Glutamatergic neuron (in vitro differentiated cells): ENCODE measurements around the gene CCDC28A. TPM values are rescaled to one million over a fixed set of nuclear protein-coding genes. Genes with fewer than 3 reads are reported as not detected.
A peak's percentile ranks its signal among the peaks of the same experiment; 100 is the strongest.

Source experiments
- DNase-seq: peaks from one replicate; pipeline ENCODE4 v3.0.0; 2022
- H3K27ac Mint-ChIP-seq: one replicate; pipeline ENCODE4 v1.8.0; 2020; ENCODE audit warnings: mild to moderate bottlenecking, mixed read lengths, inconsistent platforms; ENCODE audit not compliant: unreplicated experiment
- H3K27me3 Mint-ChIP-seq: one replicate; pipeline ENCODE4 v1.8.0; 2020; ENCODE audit warnings: mild to moderate bottlenecking, moderate library complexity, mixed read lengths, inconsistent platforms; ENCODE audit not compliant: unreplicated experiment
- H3K36me3 Mint-ChIP-seq: one replicate; pipeline ENCODE4 v1.8.0; 2020; ENCODE audit warnings: mild to moderate bottlenecking, mixed read lengths, inconsistent platforms; ENCODE audit not compliant: unreplicated experiment
- H3K4me1 Mint-ChIP-seq: one replicate; pipeline ENCODE4 v1.8.0; 2020; ENCODE audit warnings: mild to moderate bottlenecking, low read depth, mixed read lengths, inconsistent platforms; ENCODE audit not compliant: unreplicated experiment
- H3K4me3 Mint-ChIP-seq: one replicate; pipeline ENCODE4 v1.8.0; 2020; ENCODE audit warnings: mild to moderate bottlenecking, mixed read lengths, inconsistent platforms; ENCODE audit not compliant: unreplicated experiment
- H3K9me3 Mint-ChIP-seq: one replicate; pipeline ENCODE4 v1.8.0; 2020; ENCODE audit warnings: mild to moderate bottlenecking, moderate library complexity, mixed read lengths, inconsistent platforms; ENCODE audit not compliant: unreplicated experiment
- total RNA-seq: library from RNA; stranded (reverse); fragmentation: NEBNext Ultra II Directional; extraction: Animal tissue kit (Norgen Biotek cat#: 25700); gene quantifications from one replicate; pipeline ENCODE4 v1.2.1, GENCODE V29; 2021; ENCODE audit not compliant: unreplicated experiment
- TF ChIP-seq, protein P1 (sequence below): fragments of 200-600 bp; sonication (generic); IDR thresholded peaks from one replicate; pipeline ENCODE4 v1.5.0; 2021; ENCODE audit not compliant: partially characterized antibody, unreplicated experiment

The CCDC28A gene
- total RNA-seq, 1 donor from 2014 or later = 10.1 TPM

DNA sequence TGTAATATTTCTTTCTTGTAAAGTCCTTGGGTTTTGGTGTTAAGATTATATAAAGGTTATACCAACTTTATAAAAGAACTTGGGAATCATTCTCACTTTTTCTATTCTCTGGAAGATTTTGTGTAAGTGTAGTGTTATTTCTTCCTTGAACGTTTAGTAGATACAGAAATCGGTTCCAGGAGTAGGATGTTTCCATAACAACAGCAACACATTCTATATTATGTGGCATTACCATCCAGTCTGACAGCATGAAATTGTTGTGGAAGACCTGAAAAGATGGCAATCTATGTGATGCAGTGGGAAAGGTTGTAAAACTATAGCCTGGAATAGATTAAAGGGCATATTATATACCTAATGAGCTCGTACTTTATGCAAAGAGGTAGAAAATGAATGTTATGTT, 36.1 kb downstream of the CCDC28A start:
- no peak overlapping the region for H3K27ac Mint-ChIP-seq
- no peak overlapping the region for H3K4me3 Mint-ChIP-seq
- peaks cover 4% of the 10 kb centered on the region for H3K27me3 Mint-ChIP-seq
- H3K4me1 Mint-ChIP-seq = peaks cover 17% of the 10 kb centered on the region
- TF ChIP-seq, protein P1, sequence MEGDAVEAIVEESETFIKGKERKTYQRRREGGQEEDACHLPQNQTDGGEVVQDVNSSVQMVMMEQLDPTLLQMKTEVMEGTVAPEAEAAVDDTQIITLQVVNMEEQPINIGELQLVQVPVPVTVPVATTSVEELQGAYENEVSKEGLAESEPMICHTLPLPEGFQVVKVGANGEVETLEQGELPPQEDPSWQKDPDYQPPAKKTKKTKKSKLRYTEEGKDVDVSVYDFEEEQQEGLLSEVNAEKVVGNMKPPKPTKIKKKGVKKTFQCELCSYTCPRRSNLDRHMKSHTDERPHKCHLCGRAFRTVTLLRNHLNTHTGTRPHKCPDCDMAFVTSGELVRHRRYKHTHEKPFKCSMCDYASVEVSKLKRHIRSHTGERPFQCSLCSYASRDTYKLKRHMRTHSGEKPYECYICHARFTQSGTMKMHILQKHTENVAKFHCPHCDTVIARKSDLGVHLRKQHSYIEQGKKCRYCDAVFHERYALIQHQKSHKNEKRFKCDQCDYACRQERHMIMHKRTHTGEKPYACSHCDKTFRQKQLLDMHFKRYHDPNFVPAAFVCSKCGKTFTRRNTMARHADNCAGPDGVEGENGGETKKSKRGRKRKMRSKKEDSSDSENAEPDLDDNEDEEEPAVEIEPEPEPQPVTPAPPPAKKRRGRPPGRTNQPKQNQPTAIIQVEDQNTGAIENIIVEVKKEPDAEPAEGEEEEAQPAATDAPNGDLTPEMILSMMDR = no peak
- H3K9me3 Mint-ChIP-seq = peaks cover 3% of the 10 kb centered on the region
- DNase-seq = no peak
- H3K36me3 Mint-ChIP-seq = no peaks in the 10 kb centered on the region

DNA sequence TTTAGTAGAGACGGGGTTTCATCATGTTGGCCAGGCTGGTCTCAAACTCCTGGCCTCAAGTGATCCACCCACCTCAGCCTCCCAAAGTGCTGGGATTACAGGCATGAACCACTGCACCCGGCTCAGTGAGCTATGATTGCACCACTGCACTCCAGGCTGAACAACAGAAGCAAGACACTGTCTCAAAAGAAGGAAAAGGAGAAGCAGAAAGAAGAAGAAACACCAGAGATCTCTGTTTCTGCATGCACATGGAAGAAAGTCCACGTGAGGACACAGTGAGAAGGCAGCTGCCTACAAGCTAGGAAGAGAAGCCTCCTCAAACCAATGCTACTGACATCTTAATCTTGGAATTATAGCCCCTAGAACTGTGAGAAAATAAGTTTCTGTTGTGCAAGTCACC, 38.3 kb downstream of the CCDC28A start:
- no peak overlapping the region for H3K27ac Mint-ChIP-seq
- H3K4me3 Mint-ChIP-seq = no peak overlapping the region
- peaks cover 33% of the 10 kb centered on the region for H3K4me1 Mint-ChIP-seq
- peaks cover 6% of the 10 kb centered on the region for H3K27me3 Mint-ChIP-seq
- TF ChIP-seq, protein P1 = no peak
- DNase-seq = no peak
- peaks cover 9% of the 10 kb centered on the region for H3K9me3 Mint-ChIP-seq
- H3K36me3 Mint-ChIP-seq = no peaks in the 10 kb centered on the region

DNA sequence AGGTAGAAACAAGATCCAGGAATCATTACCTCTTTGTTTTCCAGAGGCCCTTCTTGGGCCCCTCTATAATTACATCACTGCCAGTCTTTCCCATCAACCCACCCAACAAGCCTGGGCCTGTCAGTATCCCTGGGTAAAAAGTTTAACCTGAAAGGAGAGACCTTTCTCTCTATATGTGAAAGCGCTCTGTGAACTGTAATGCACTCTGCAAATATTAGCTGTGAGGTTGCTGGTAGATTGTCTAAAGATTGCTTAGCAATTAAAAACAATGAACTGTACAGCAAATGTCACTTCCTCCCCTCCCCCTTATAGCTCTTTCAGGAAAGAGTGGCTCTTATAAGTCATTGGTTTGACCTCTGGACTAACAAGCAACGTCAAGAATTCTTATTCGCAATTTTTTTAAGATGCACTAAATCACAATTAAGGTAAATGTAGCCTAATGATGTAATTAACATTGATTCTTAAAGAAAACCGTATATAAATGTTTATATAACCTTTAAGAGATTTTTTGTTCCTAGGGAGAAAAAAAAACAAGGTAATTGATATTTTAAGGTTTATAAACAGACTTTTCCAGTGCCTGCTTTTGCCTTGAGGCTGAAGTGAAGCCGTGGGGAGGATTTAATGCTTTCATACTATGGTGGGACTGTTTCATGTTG, 40.7 kb downstream of the CCDC28A start:
- H3K9me3 Mint-ChIP-seq = peaks cover 9% of the 10 kb centered on the region
- no peaks in the 10 kb centered on the region for H3K36me3 Mint-ChIP-seq
- H3K27me3 Mint-ChIP-seq = peaks cover 8% of the 10 kb centered on the region
- no peak for DNase-seq
- peak overlapping the region; percentile 79 for H3K4me3 Mint-ChIP-seq
- peak overlapping the region; percentile 96 for H3K27ac Mint-ChIP-seq
- TF ChIP-seq, protein P1 = no peak
- H3K4me1 Mint-ChIP-seq = peaks cover 44% of the 10 kb centered on the region

DNA sequence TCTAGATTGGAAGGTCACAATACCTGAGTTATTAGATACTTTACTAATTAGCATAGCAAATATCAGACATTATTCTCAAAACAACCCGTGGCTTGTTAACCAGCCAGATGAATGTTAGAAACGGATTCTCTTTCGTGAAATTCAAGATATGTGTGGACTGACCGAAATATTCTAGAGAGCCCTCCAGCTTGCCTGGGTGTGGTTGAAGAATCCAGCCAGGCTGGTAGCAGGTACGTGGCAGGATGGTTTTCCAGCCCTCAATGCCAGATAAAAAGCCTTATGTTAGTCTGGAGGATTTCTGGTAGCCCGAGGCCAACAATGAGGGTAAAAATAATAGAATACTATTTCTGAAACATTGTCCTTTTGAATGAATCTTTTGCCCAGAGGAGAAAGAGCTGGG, 41.7 kb downstream of the CCDC28A start:
- TF ChIP-seq, protein P1 = no peak
- Mint-ChIP-seq H3K4me3 (peak overlapping the region; percentile 79), H3K9me3 (peaks cover 9% of the 10 kb centered on the region), H3K4me1 (peaks cover 44% of the 10 kb centered on the region), H3K27ac (peak overlapping the region; percentile 96), H3K36me3 (no peaks in the 10 kb centered on the region), H3K27me3 (peaks cover 8% of the 10 kb centered on the region)
- no peak for DNase-seq

DNA sequence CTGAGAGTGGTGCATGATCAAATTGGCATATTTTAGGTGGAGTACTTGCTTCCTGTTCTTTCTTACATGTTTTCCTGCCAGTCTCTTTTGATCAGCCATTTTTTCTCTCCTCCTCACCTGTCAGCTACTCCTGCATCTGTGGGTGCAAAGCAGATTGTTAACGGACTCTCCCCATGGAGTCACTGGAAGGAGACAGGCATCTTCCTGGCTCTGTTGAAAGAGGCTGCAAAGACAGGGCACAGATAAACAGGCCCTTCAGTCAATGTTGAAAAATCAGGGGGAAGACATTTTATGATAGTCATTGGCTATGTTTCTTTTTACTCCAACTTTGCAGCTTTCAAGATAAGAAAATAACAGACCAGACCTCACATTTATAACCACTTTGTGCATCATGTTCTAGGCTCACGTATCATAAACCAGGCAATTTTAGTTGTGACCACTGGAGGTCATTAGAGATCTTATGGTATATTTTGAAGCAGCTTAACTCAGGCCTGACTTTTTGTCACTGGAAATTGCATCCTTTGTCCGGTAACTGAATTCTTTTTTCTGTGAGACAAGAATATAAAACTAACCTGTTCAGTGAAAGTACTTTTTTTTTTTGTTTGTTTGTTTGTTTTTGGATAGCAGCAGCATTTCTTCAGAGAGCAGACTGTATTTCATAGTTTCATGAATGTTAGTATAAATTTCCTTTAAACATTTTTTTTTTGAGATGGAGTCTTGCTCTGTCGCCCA, 42.4 kb downstream of the CCDC28A start:
- Mint-ChIP-seq H3K4me3 (peak overlapping the region; percentile 79), H3K9me3 (peaks cover 9% of the 10 kb centered on the region), H3K4me1 (peaks cover 44% of the 10 kb centered on the region), H3K27ac (peak overlapping the region; percentile 96), H3K36me3 (no peaks in the 10 kb centered on the region), H3K27me3 (peaks cover 8% of the 10 kb centered on the region)
- TF ChIP-seq, protein P1 = peak; percentile 72
- DNase-seq = no peak
